ENCODE data around the gene CASS4.

Gene CASS4

GRCh38 chr20:56447227-56447626 is 35.2 kb downstream of the CASS4 start:
- no peak for DNase-seq

GRCh38 chr20:56449459-56449858 is 37.4 kb downstream of the CASS4 start:
- DNase-seq: no peak

- peak; percentile 22 for DNase-seq
Measured at GRCh38 chr20:56451056-56451765, 39.2 kb downstream of the CASS4 start.

GRCh38 chr20:56453352-56453751 is 41.3 kb downstream of the CASS4 start:
- DNase-seq: peak; percentile 30

GRCh38 chr20:56454754-56455153 is 42.7 kb downstream of the CASS4 start:
- DNase-seq: no peak

GRCh38 chr20:56458206-56458821 is 46.3 kb downstream of the CASS4 start:
- peak; percentile 86 for DNase-seq

GRCh38 chr20:56460459-56460858 is 48.4 kb downstream of the CASS4 start:
- no peak for DNase-seq

- no peak for DNase-seq
Measured at GRCh38 chr20:56461576-56461975, 49.5 kb downstream of the CASS4 start.

GRCh38 chr20:56463428-56463827 is 51.4 kb downstream of the CASS4 start:
- DNase-seq: peak; percentile 26

- peak; percentile 53 for DNase-seq
Measured at GRCh38 chr20:56465997-56466396, 53.9 kb downstream of the CASS4 start.

- DNase-seq: no peak
Measured at GRCh38 chr20:56467968-56468315, 55.9 kb downstream of the CASS4 start.

GRCh38 chr20:56468316-56469076 is 56.4 kb downstream of the CASS4 start, which contains the start of gene RTF2:
TSS of gene RTF2 (plus strand) at chr20:56468627. CDS start at chr20:56468698, 71 bp downstream.
- DNase-seq: peak; percentile 97

GRCh38 chr20:56469077-56469449 is 57.0 kb downstream of the CASS4 start:
- peak; percentile 18 for DNase-seq

GRCh38 chr20:56483970-56484369 is 71.9 kb downstream of the CASS4 start:
- peak; percentile 62 for DNase-seq

- no peak for DNase-seq
Measured at GRCh38 chr20:56487216-56487615, 75.2 kb downstream of the CASS4 start.

- DNase-seq: peak; percentile 53
Measured at GRCh38 chr20:56488566-56488965, 76.5 kb downstream of the CASS4 start.

- no peak for DNase-seq
Measured at GRCh38 chr20:56501116-56501515, 89.1 kb downstream of the CASS4 start.

GRCh38 chr20:56503916-56504315 is 91.9 kb downstream of the CASS4 start:
- DNase-seq: no peak

GRCh38 chr20:56504373-56505005 is 92.4 kb downstream of the CASS4 start:
- DNase-seq: peak; percentile 45

- DNase-seq: no peak
Measured at GRCh38 chr20:56506103-56506502, 94.0 kb downstream of the CASS4 start.

Data from hematopoietic multipotent progenitor cell treated with erythropoietin and hydrocortisone succinate and interleukin-3 and kit ligand, for 6 days (in vitro differentiated cells).